PFSK-1 (cell line): Measurements from ENCODE around the gene ANKRD49.

ENCODE experiments used
- FOXP2 ChIP-seq: optimal IDR thresholded peaks from 2 replicates; pipeline ENCODE3; 2011; ENCODE audit warnings: borderline replicate concordance, control low read depth, inconsistent platforms; ENCODE audit not compliant: insufficient read depth; ENCODE audit errors: extremely low read length, extremely low read depth
- POLR2AphosphoS5 ChIP-seq: IDR thresholded peaks from 2 replicates; pipeline ENCODE4 v1.6.1; 2012; ENCODE audit warnings: low read depth, mild to moderate bottlenecking, control low read depth, low read length, moderate library complexity
- REST ChIP-seq, 2 experiments: IDR thresholded peaks; 2 replicates each; pipeline versions ENCODE4 v1.6.1 to v1.8.0; 2011 to 2012; ENCODE audit warnings: low read depth in 2 of 2, low read length in 2 of 2, control low read depth in 1 of 2, inconsistent platforms in 1 of 2, mild to moderate bottlenecking in 1 of 2, moderate library complexity in 1 of 2; ENCODE audit not compliant: insufficient read depth in 1 of 2
- SIN3A ChIP-seq: IDR thresholded peaks from 2 replicates; pipeline ENCODE4 v1.6.1; 2012; ENCODE audit warnings: mild to moderate bottlenecking, low read length, moderate library complexity, borderline replicate concordance; ENCODE audit not compliant: insufficient read depth
- TAF1 ChIP-seq: IDR thresholded peaks from 2 replicates; pipeline ENCODE4 v1.6.1; 2012; ENCODE audit warnings: low read length, control low read depth, borderline replicate concordance; ENCODE audit not compliant: insufficient read depth

DNA sequence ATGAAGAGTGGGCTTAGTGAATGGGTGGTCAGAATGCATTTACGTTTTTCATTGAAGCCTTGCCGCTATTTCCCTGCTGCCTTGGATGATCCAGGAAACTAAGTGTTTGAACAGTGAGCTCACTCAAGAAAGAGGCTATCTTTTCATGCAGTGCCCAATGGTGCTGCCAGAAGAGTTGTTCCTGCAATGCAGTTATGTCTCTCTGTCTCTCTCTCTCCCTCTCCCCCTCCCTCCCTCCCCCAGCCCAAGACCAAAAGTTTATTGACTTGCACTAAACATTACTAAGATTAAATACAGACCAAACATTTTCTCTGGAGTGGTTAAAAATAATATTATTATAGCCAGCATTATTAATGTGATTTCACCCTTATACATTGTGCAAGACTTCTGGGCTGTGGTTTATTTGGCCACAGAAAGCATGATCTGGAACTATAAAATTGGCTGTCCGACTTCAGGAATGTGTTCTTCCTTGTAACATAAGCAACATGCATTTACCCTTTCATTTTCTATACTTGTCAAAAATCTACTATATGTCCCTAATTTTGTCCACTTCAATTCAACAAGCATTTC, 43.3 kb downstream of the ANKRD49 start:
- TF ChIP-seq TAF1: no peak
- TF ChIP-seq REST (IDR thresholded peaks at IDR 0.05; ENCODE audit: insufficient read depth in 1 of 2, low read depth in 2 of 2, low read length in 2 of 2): no peak
- TF ChIP-seq POLR2AphosphoS5: no peak
- no peak for TF ChIP-seq FOXP2
- TF ChIP-seq SIN3A: no peak
